SK-N-SH treated with all-trans-retinoic acid at 6 μM for 48 hours (cell line): ENCODE results near the gene ATXN10.

Experiments
- ATAC-seq: fragments of 200-7000 bp; cut with Tn5 transposase; 3 replicates; pipeline ENCODE4 v1.9.1; 2020; ENCODE audit warnings: mild to moderate bottlenecking, moderate library complexity
- ARNTL ChIP-seq: fragments of 450-650 bp; formaldehyde crosslinking; IDR thresholded peaks from 2 replicates; pipeline ENCODE4 v1.5.0; 2020; ENCODE audit warnings: low read depth, mild to moderate bottlenecking, moderate library complexity, borderline replicate concordance
- BACH2 ChIP-seq: fragments of 250-450 bp; sonication (Bioruptor Pico); IDR thresholded peaks from 2 replicates; pipeline ENCODE4 v1.9.0; 2021; ENCODE audit warnings: mild to moderate bottlenecking, borderline replicate concordance
- CREB5 ChIP-seq: fragments of 250-450 bp; sonication (Bioruptor Pico); IDR thresholded peaks from 2 replicates; pipeline ENCODE4 v1.5.1; 2020; ENCODE audit warnings: low read depth, mild to moderate bottlenecking, moderate library complexity
- CSRNP3 ChIP-seq: fragments of 250-450 bp; sonication (Bioruptor Pico); IDR thresholded peaks from 2 replicates; pipeline ENCODE4 v1.5.1; 2021; ENCODE audit warnings: mild to moderate bottlenecking, moderate library complexity
- ESRRG ChIP-seq: fragments of 250-450 bp; sonication (Bioruptor Pico); IDR thresholded peaks from 2 replicates; pipeline ENCODE4 v1.6.1; 2021; ENCODE audit warnings: mild to moderate bottlenecking
- ISL1 ChIP-seq: fragments of 250-450 bp; sonication (Bioruptor Pico); IDR thresholded peaks from 2 replicates; pipeline ENCODE4 v2.1.2; 2022; ENCODE audit warnings: mild to moderate bottlenecking, moderate library complexity
- OSR1 ChIP-seq: fragments of 250-450 bp; sonication (Bioruptor Pico); IDR thresholded peaks from 2 replicates; pipeline ENCODE4 v1.8.0; 2022; ENCODE audit warnings: moderate library complexity, mild to moderate bottlenecking, inconsistent platforms
- PATZ1 ChIP-seq: fragments of 250-450 bp; sonication (Bioruptor Pico); IDR thresholded peaks from 2 replicates; pipeline ENCODE4 v1.8.0; 2020; ENCODE audit warnings: mild to moderate bottlenecking, moderate library complexity, borderline replicate concordance
- POU6F1 ChIP-seq: fragments of 250-450 bp; sonication (Bioruptor Pico); IDR thresholded peaks from 2 replicates; pipeline ENCODE4 v1.8.0; 2021; ENCODE audit warnings: low read depth, mild to moderate bottlenecking, moderate library complexity, borderline replicate concordance
- PPARA ChIP-seq: fragments of 250-450 bp; sonication (Bioruptor Pico); IDR thresholded peaks from 2 replicates; pipeline ENCODE4 v1.5.0; 2020; ENCODE audit warnings: mild to moderate bottlenecking, borderline replicate concordance
- RARB ChIP-seq: fragments of 250-450 bp; sonication (Bioruptor Pico); IDR thresholded peaks from 2 replicates; pipeline ENCODE4 v1.8.0; 2021; ENCODE audit warnings: mild to moderate bottlenecking, moderate library complexity
- SNAI2 ChIP-seq: fragments of 250-450 bp; sonication (Bioruptor Pico); IDR thresholded peaks from 2 replicates; pipeline ENCODE4 v1.5.0; 2020; ENCODE audit warnings: mild to moderate bottlenecking, moderate library complexity
- TCF4 ChIP-seq: fragments of 250-450 bp; sonication (Bioruptor Pico); IDR thresholded peaks from 2 replicates; pipeline ENCODE4 v1.8.0; 2021; ENCODE audit warnings: mild to moderate bottlenecking, moderate library complexity, borderline replicate concordance
- TOX ChIP-seq: fragments of 250-450 bp; sonication (Bioruptor Pico); IDR thresholded peaks from 2 replicates; pipeline ENCODE4 v1.8.0; 2021; ENCODE audit warnings: mild to moderate bottlenecking, moderate library complexity, borderline replicate concordance
- TSHZ2 ChIP-seq: fragments of 250-450 bp; sonication (Bioruptor Pico); IDR thresholded peaks from 2 replicates; pipeline ENCODE4 v1.5.0; 2020; ENCODE audit warnings: mild to moderate bottlenecking, moderate library complexity
- ZC3H10 ChIP-seq: fragments of 250-450 bp; sonication (Bioruptor Pico); IDR thresholded peaks from 2 replicates; pipeline ENCODE4 v1.5.1; 2021; ENCODE audit warnings: mild to moderate bottlenecking, moderate library complexity
- ZFP3 ChIP-seq: fragments of 250-450 bp; sonication (Bioruptor Pico); IDR thresholded peaks from 2 replicates; pipeline ENCODE4 v1.5.0; 2020; ENCODE audit warnings: mild to moderate bottlenecking, moderate library complexity
- ZFP30 ChIP-seq: fragments of 450-650 bp; formaldehyde crosslinking; IDR thresholded peaks from 2 replicates; pipeline ENCODE4 v1.5.0; 2022; ENCODE audit warnings: mild to moderate bottlenecking, moderate library complexity
- ZNF565 ChIP-seq: fragments of 450-650 bp; formaldehyde crosslinking; conservative IDR thresholded peaks from 2 replicates; pipeline ENCODE4 v1.5.0; 2020; ENCODE audit warnings: low read depth, mild to moderate bottlenecking, moderate library complexity
- ZNF70 ChIP-seq: fragments of 450-650 bp; formaldehyde crosslinking; IDR thresholded peaks from 2 replicates; pipeline ENCODE4 v1.5.0; 2020; ENCODE audit warnings: mild to moderate bottlenecking, moderate library complexity
- ZNF8 ChIP-seq: fragments of 450-650 bp; formaldehyde crosslinking; IDR thresholded peaks from 2 replicates; pipeline ENCODE4 v1.5.0; 2020; ENCODE audit warnings: mild to moderate bottlenecking, moderate library complexity

ATXN10 gene

GRCh38 chr22:45720839-45721378 lies 49.3 kb downstream of the ATXN10 start:
- no peak for ATAC-seq

GRCh38 chr22:45722006-45722405 lies 50.4 kb downstream of the ATXN10 start:
- ATAC-seq = no peak
- TF ChIP-seq CREB5 (no peak), PATZ1 (CRISPR knock-in tag) (no peak)

More at GRCh38 chr22:45720839-45721378, 49.3 kb downstream of the ATXN10 start:
- TF ChIP-seq BACH2 (no peak), PPARA (no peak), OSR1 (CRISPR knock-in tag) (no peak), TCF4 (CRISPR knock-in tag) (no peak), ZNF565 (CRISPR knock-in tag) (no peak), ISL1 (CRISPR knock-in tag) (no peak), CREB5 (no peak), ZFP3 (CRISPR knock-in tag) (no peak), CSRNP3 (CRISPR knock-in tag) (no peak), ZFP30 (CRISPR knock-in tag) (no peak), TSHZ2 (CRISPR knock-in tag) (no peak), ESRRG (CRISPR knock-in tag) (no peak), TOX (CRISPR knock-in tag) (no peak), ARNTL (no peak), ZNF70 (CRISPR knock-in tag) (no peak), RARB (no peak), ZC3H10 (CRISPR knock-in tag) (no peak), SNAI2 (CRISPR knock-in tag) (no peak), POU6F1 (CRISPR knock-in tag) (no peak)

GRCh38 chr22:45726081-45726480 lies 54.4 kb downstream of the ATXN10 start:
- ATAC-seq = no peak
- TF ChIP-seq TSHZ2 (CRISPR knock-in tag) (no peak), ZNF70 (CRISPR knock-in tag) (no peak), CSRNP3 (CRISPR knock-in tag) (no peak), ZNF8 (CRISPR knock-in tag) (no peak), OSR1 (CRISPR knock-in tag) (no peak), TCF4 (CRISPR knock-in tag) (no peak), ISL1 (CRISPR knock-in tag) (no peak), ZNF565 (CRISPR knock-in tag) (no peak), RARB (no peak), ESRRG (CRISPR knock-in tag) (no peak), ZFP3 (CRISPR knock-in tag) (no peak), ARNTL (no peak)
